Measurements from ENCODE around the gene GLO1.

- TF ChIP-seq, protein P1, sequence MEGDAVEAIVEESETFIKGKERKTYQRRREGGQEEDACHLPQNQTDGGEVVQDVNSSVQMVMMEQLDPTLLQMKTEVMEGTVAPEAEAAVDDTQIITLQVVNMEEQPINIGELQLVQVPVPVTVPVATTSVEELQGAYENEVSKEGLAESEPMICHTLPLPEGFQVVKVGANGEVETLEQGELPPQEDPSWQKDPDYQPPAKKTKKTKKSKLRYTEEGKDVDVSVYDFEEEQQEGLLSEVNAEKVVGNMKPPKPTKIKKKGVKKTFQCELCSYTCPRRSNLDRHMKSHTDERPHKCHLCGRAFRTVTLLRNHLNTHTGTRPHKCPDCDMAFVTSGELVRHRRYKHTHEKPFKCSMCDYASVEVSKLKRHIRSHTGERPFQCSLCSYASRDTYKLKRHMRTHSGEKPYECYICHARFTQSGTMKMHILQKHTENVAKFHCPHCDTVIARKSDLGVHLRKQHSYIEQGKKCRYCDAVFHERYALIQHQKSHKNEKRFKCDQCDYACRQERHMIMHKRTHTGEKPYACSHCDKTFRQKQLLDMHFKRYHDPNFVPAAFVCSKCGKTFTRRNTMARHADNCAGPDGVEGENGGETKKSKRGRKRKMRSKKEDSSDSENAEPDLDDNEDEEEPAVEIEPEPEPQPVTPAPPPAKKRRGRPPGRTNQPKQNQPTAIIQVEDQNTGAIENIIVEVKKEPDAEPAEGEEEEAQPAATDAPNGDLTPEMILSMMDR (IDR thresholded peaks at IDR 0.05), result no peak
- TF ChIP-seq RFX5 (IDR thresholded peaks at IDR 0.05; ENCODE audit: low read length) (no peak), SIN3A (IDR thresholded peaks at IDR 0.05; ENCODE audit: borderline replicate concordance, low read depth, low read length) (no peak)
Measured at GRCh38 chr6:38631186-38631783, 71.7 kb downstream of the GLO1 start.
